IPS DF 6.9 (cell line): ENCODE measurements around the gene IRX5.
A peak's percentile ranks its signal among the peaks of the same experiment; 100 is the strongest.

Source experiments
- DNase-seq: peaks from one replicate; pipeline ENCODE4 v3.0.0-alpha.2; 2013; ENCODE audit warnings: low read depth, low spot score
- H3K27ac ChIP-seq: one replicate; pipeline ENCODE4 v1.5.1; 2013; ENCODE audit warnings: low read length, control low read depth
- H3K27me3 ChIP-seq: 2 replicates; pipeline ENCODE4 v1.6.1; 2013; ENCODE audit warnings: mild to moderate bottlenecking, low read length; ENCODE audit not compliant: control insufficient read depth, insufficient read depth
- H3K36me3 ChIP-seq: 2 replicates; pipeline ENCODE4 v1.6.1; 2013; ENCODE audit warnings: low read length; ENCODE audit not compliant: control insufficient read depth, insufficient read depth
- H3K4me1 ChIP-seq: 2 replicates; pipeline ENCODE4 v1.6.1; 2013; ENCODE audit warnings: low read length; ENCODE audit not compliant: control insufficient read depth, insufficient read depth
- H3K4me3 ChIP-seq: 2 replicates; pipeline ENCODE4 v1.5.1; 2013; ENCODE audit warnings: mild to moderate bottlenecking, low read length
- H3K9me3 ChIP-seq: 2 replicates; pipeline ENCODE4 v1.6.1; 2013; ENCODE audit warnings: low read length, inconsistent platforms; ENCODE audit not compliant: control insufficient read depth, insufficient read depth
- WGBS: extraction: QIAGEN DNeasy Blood & Tissue Kit; methylation state at CpG from one replicate; pipeline ENCODE4 v1.1.7; 2013; ENCODE audit warnings: mixed read lengths, missing lambda C conversion rate; ENCODE audit not compliant: insufficient read length, insufficient coverage; 5-methylcytosine and 5-hydroxymethylcytosine counted together

The IRX5 gene

GRCh38 chr16:54936979-54937670, 6.5 kb downstream of the IRX5 start:
- H3K36me3 ChIP-seq, result no peaks in the 10 kb centered on the region
- H3K27ac ChIP-seq, result no peak overlapping the region
- DNase-seq, result no peak
- peak overlapping the region; percentile 31; the same call in 1 of the 2 replicates for H3K4me3 ChIP-seq
- H3K4me1 ChIP-seq, result peaks cover 2% of the 10 kb centered on the region; the same call in 1 of the 2 replicates
- no CpG with 5 or more reads among the region's 39 CpGs for WGBS
- no peaks in the 10 kb centered on the region for H3K9me3 ChIP-seq
- peaks cover 74% of the 10 kb centered on the region for H3K27me3 ChIP-seq

GRCh38 chr16:54937671-54938211, 7.1 kb downstream of the IRX5 start:
- Histone ChIP-seq H3K27me3 (peaks cover 70% of the 10 kb centered on the region), H3K36me3 (no peaks in the 10 kb centered on the region), H3K9me3 (no peaks in the 10 kb centered on the region), H3K4me1 (no peaks in the 10 kb centered on the region; the same call in 1 of the 2 replicates), H3K27ac (no peak overlapping the region), H3K4me3 (peak overlapping the region; percentile 14; the same call in 1 of the 2 replicates)
- WGBS, result no CpG with 5 or more reads among the region's 35 CpGs
- DNase-seq, result no peak

- no peak overlapping the region for H3K27ac ChIP-seq
- no peaks in the 10 kb centered on the region for H3K36me3 ChIP-seq
- no peak for DNase-seq
- peak overlapping the region; percentile 10; the same call in 1 of the 2 replicates for H3K4me3 ChIP-seq
- WGBS, result no CpG with 5 or more reads among the region's 59 CpGs
- no peaks in the 10 kb centered on the region; the same call in 1 of the 2 replicates for H3K4me1 ChIP-seq
- peaks cover 66% of the 10 kb centered on the region for H3K27me3 ChIP-seq
- no peaks in the 10 kb centered on the region for H3K9me3 ChIP-seq
Observed at GRCh38 chr16:54938212-54939028, 7.8 kb downstream of the IRX5 start.

- no peak overlapping the region for H3K4me3 ChIP-seq
- H3K36me3 ChIP-seq, result no peaks in the 10 kb centered on the region
- DNase-seq, result no peak
- no peaks in the 10 kb centered on the region; the same call in 1 of the 2 replicates for H3K4me1 ChIP-seq
- H3K27me3 ChIP-seq, result peaks cover 62% of the 10 kb centered on the region
- WGBS, result no CpG with 5 or more reads among the region's 14 CpGs
- H3K9me3 ChIP-seq, result no peaks in the 10 kb centered on the region
- H3K27ac ChIP-seq, result no peak overlapping the region
Observed at GRCh38 chr16:54939029-54939346, 8.3 kb downstream of the IRX5 start.

DNA sequence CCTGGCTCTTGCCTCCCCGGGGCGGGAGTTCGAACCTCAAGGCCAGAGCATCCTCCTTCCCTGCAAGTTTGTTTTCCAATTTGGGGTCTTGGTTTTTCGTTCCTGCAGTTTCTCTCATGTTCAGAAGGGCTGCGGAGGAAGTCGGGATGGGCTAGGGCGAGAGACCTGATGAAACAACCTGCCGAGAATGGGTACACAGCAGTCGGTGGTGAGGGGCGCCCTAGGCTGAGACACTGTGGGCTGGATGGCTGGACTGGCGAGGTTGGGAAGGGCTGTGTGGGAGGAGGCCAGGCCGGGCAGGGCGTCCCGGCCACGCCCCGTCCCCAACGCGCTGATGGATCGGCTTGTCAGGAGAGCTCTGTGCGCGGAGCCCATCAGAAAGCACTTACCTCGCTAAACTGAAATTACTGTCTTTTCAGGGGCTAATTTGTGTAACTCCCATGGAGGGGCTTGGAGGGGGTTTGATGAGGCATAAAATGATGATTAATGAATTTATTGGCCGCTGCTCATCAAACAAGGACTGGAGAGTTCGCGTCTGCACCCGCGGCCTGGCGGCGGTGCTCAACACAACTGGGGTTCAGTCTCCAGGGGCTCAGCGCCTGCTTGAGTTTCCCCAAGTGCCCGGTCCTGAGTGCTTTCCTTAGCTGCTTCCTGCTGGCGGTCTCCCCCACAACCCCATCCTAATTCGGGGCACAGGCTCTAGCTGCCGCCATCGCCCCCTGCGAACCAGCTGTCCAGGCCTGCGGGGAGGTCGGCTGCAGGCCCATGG, 9.0 kb downstream of the IRX5 start:
- no peak overlapping the region for H3K27ac ChIP-seq
- H3K27me3 ChIP-seq, result peaks cover 58% of the 10 kb centered on the region
- 0 out of 2 replicates have a peak overlapping the region, but pooled peaks have one; percentile 8 for H3K4me3 ChIP-seq

DNA sequence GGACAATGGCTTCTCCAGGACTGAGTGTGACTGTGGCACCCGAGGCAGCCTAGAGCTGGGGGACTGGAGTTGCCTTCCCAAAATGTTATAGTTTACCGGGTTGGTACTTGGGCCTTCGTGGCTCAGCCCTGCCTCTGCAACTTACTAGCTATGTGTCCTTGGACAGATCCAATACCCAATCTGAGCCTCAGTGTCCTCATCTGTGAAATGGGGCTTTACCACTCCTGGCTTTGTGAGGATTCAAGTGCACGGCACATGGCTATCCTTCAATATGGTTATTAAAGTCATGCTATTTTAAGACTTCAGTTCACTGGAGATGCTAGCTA, 9.6 kb downstream of the IRX5 start:
- DNase-seq, result no peak
- Histone ChIP-seq H3K36me3 (no peaks in the 10 kb centered on the region), H3K27me3 (peaks cover 54% of the 10 kb centered on the region), H3K4me1 (no peaks in the 10 kb centered on the region; the same call in 1 of the 2 replicates), H3K27ac (no peak overlapping the region), H3K4me3 (no peak overlapping the region), H3K9me3 (no peaks in the 10 kb centered on the region)
- WGBS, result no CpG with 5 or more reads among the region's 4 CpGs

More for the DNA sequence above, 9.0 kb downstream of the IRX5 start:
- WGBS, result no CpG with 5 or more reads among the region's 38 CpGs
- DNase-seq, result no peak
- H3K4me1 ChIP-seq, result no peaks in the 10 kb centered on the region; the same call in 1 of the 2 replicates
- no peaks in the 10 kb centered on the region for H3K36me3 ChIP-seq
- H3K9me3 ChIP-seq, result no peaks in the 10 kb centered on the region

DNA sequence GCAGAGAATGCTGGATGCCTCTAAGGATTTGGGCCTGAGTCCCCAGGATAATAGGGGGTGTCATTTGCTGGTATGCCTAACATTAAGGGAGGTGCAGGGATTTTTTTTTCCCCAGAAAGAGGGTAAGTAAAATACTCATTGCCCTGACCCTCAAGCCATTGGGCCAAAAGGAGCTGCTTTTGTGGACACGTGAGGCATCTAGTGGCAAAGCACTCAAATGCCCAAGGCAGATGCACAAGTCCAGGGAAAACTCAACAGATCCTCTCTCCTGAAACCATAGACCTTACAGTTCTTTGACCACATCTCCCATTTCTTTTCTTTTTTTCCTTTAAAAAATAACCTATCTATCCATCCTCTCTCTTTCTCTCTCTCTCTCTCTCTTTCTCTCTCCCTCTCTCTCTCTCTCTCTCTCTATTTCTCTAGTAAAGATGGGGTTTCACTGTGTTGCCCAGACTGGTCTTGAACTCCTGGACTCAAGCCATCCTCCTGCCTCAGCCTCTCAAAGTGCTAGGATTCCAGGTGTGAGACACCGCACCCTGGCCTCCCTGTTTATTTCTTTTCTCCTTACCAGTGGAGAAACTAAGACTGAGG, 11.8 kb downstream of the IRX5 start:
- no peak overlapping the region for H3K27ac ChIP-seq
- peaks cover 44% of the 10 kb centered on the region for H3K27me3 ChIP-seq
- no peaks in the 10 kb centered on the region for H3K36me3 ChIP-seq
- no CpG with 5 or more reads among the region's 2 CpGs for WGBS
- no peak overlapping the region for H3K4me3 ChIP-seq
- no peaks in the 10 kb centered on the region for H3K9me3 ChIP-seq
- DNase-seq, result no peak
- no peaks in the 10 kb centered on the region for H3K4me1 ChIP-seq

DNA sequence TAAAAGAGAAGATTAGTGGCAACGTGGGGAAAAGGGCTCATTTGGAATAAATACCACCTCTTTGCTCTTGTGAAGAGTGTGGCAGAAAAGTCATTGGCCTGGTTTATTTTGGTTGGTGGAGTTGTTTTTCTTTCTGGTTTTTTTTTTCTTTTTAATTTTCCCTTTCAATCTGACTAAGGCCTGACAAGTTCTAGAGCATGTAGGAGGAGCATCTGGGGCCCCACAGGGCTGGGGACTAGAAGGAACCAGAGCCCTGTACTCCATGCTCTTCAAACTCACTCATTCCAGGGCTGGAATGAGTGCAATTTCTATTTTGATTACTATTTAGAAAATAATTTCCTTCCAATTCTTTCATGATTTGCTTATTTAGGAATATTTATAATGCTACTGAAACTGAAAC, 13.3 kb downstream of the IRX5 start:
- WGBS, result no CpG with 5 or more reads among the region's 1 CpG
- no peak for DNase-seq
- H3K4me1 ChIP-seq, result no peaks in the 10 kb centered on the region

GRCh38 chr16:54945063-54945462, 14.4 kb downstream of the IRX5 start:
- Histone ChIP-seq H3K36me3 (no peaks in the 10 kb centered on the region), H3K4me3 (no peak overlapping the region), H3K27ac (no peak overlapping the region), H3K27me3 (peaks cover 18% of the 10 kb centered on the region), H3K9me3 (no peaks in the 10 kb centered on the region), H3K4me1 (no peaks in the 10 kb centered on the region)
- no CpG with 5 or more reads among the region's 7 CpGs for WGBS
- no peak for DNase-seq

More for the DNA sequence above, 13.3 kb downstream of the IRX5 start:
- H3K4me3 ChIP-seq, result no peak overlapping the region
- no peaks in the 10 kb centered on the region for H3K9me3 ChIP-seq
- H3K27me3 ChIP-seq, result peaks cover 28% of the 10 kb centered on the region
- no peak overlapping the region for H3K27ac ChIP-seq
- no peaks in the 10 kb centered on the region for H3K36me3 ChIP-seq

DNA sequence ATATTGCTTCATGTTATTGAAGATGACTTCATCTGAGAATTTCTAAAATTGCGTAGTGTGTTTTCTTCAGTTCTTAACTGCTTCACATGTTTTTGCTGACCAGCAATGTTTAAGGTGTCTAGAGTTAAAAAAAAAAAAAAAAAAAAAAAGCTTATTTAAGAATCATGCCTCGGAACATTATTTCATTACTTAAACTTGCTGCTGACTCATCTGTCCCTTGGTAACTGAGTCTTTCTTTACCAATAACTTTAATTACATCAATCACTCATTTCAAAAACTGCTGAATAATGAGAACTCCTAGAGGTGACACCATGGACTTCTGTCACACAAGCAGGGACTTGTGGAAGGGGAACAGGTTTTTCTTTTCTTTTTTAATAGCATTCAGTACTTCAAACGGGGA, 16.2 kb downstream of the IRX5 start:
- Histone ChIP-seq H3K27me3 (peaks cover 3% of the 10 kb centered on the region; the same call in 1 of the 2 replicates), H3K4me3 (no peak overlapping the region), H3K27ac (no peak overlapping the region), H3K4me1 (no peaks in the 10 kb centered on the region), H3K9me3 (no peaks in the 10 kb centered on the region), H3K36me3 (no peaks in the 10 kb centered on the region)
- WGBS, result no CpG with 5 or more reads among the region's 3 CpGs
- DNase-seq, result no peak
